Mesothelial cell of epicardium (in vitro differentiated cells): ENCODE data around the gene COX5A. TPM values are rescaled to one million over a fixed set of nuclear protein-coding genes. Genes with fewer than 3 reads are reported as not detected.

ENCODE experiments used
- DNase-seq, 2 experiments: peaks; one replicate each; pipeline ENCODE4 v3.0.0; 2021; ENCODE audit warnings: low spot score in 2 of 2; ENCODE audit not compliant: unreplicated experiment in 2 of 2
- H3K27ac Mint-ChIP-seq: 2 replicates; pipeline ENCODE4 v1.8.0; 2021; ENCODE audit warnings: mixed read lengths
- H3K27me3 Mint-ChIP-seq: 2 replicates; pipeline ENCODE4 v1.8.0; 2021; ENCODE audit warnings: low read depth, mixed read lengths
- H3K36me3 Mint-ChIP-seq: 2 replicates; pipeline ENCODE4 v1.8.0; 2021; ENCODE audit warnings: mixed read lengths
- H3K4me1 Mint-ChIP-seq: 2 replicates; pipeline ENCODE4 v1.8.0; 2021; ENCODE audit warnings: mixed read lengths
- H3K4me3 Mint-ChIP-seq: 2 replicates; pipeline ENCODE4 v1.8.0; 2021; ENCODE audit warnings: mild to moderate bottlenecking, moderate library complexity, mixed read lengths
- H3K9me3 Mint-ChIP-seq: 2 replicates; pipeline ENCODE4 v1.8.0; 2021; ENCODE audit warnings: mixed read lengths
- CTCF ChIP-seq: fragments of 200-600 bp; sonication (generic); IDR thresholded peaks from one replicate; pipeline ENCODE4 v1.5.0; 2021; ENCODE audit warnings: antibody characterized with exemption; ENCODE audit not compliant: unreplicated experiment
- total RNA-seq: library from RNA; stranded (reverse); gene quantifications from 3 replicates; pipeline ENCODE4 v1.2.1, GENCODE V29; 2021

COX5A gene
- total RNA-seq = 126 to 133 TPM (median 128 TPM) in 3 replicates

DNA sequence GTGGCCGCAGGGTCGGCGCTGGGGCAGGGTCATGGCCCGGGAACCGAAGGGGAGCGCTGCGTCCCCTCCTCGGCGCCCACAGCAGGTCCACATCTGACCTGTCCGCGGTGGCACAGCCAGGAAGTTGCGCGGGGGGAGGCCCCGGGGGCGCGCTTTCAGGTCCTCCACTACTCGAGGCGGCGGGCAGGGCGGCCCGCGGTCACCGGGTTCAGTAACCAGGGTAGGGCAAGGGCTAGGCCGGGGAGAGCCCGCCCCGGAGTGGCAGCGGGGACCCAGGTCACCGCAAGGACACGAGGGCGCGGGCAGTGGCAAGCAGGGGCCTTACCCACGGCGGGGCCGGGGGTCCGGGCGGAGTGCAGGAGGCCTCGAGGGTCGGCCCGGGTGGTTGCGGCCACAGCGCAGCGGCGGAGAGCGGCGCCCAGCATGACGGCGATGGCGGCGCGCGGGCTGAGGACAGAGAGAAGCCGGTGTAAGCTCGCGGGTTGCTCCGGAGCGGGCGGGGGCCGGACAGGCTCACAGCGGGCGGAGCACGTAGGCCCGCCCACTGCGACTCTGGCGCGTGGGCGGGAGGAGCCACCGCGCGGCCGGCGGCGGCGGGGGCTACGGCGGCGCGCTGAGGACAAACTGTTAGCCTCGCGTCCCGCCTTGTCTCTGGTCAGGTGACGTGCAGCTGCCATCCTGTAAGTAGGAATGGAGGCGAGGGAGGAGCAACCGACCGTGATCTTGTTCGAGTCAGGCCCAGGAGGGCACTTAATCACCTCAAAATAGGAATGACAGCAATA lies at the start of gene COX5A:
TSS of gene COX5A (minus strand) at position 484 of the 782 bp plus-strand sequence. CDS start at position 425, 59 bp downstream.
- DNase-seq = peak; percentile 86 to 87
- peaks cover under 1% of the 10 kb centered on the region for H3K27me3 Mint-ChIP-seq
- TF ChIP-seq CTCF = no peak
- H3K4me3 Mint-ChIP-seq = peak within 1 kb of the TSS; percentile 83
- H3K36me3 Mint-ChIP-seq = peaks cover 2% of the 10 kb centered on the region
- no peaks in the 10 kb centered on the region for H3K9me3 Mint-ChIP-seq
- peaks cover 13% of the 10 kb centered on the region for H3K4me1 Mint-ChIP-seq
- peak within 1 kb of the TSS; percentile 92 for H3K27ac Mint-ChIP-seq

- H3K4me3 Mint-ChIP-seq = no peak overlapping the region
- no peak for TF ChIP-seq CTCF
- DNase-seq = no peak
- H3K36me3 Mint-ChIP-seq = no peaks in the 10 kb centered on the region
- H3K4me1 Mint-ChIP-seq = no peaks in the 10 kb centered on the region
- H3K27ac Mint-ChIP-seq = no peak overlapping the region
- no peaks in the 10 kb centered on the region for H3K9me3 Mint-ChIP-seq
- H3K27me3 Mint-ChIP-seq = peaks cover 64% of the 10 kb centered on the region
Observed at GRCh38 chr15:74983725-74984231, 45.9 kb upstream of the COX5A start.

GRCh38 chr15:74982183-74982582 lies 44.3 kb upstream of the COX5A start:
- H3K4me3 Mint-ChIP-seq = no peak overlapping the region
- H3K27ac Mint-ChIP-seq = no peak overlapping the region
- H3K4me1 Mint-ChIP-seq = no peaks in the 10 kb centered on the region
- no peaks in the 10 kb centered on the region for H3K9me3 Mint-ChIP-seq
- H3K36me3 Mint-ChIP-seq = no peaks in the 10 kb centered on the region
- DNase-seq = no peak
- TF ChIP-seq CTCF = no peak
- peaks cover 64% of the 10 kb centered on the region for H3K27me3 Mint-ChIP-seq

GRCh38 chr15:74978503-74978902 lies 40.6 kb upstream of the COX5A start:
- H3K9me3 Mint-ChIP-seq = no peaks in the 10 kb centered on the region
- no peak overlapping the region for H3K4me3 Mint-ChIP-seq

DNA sequence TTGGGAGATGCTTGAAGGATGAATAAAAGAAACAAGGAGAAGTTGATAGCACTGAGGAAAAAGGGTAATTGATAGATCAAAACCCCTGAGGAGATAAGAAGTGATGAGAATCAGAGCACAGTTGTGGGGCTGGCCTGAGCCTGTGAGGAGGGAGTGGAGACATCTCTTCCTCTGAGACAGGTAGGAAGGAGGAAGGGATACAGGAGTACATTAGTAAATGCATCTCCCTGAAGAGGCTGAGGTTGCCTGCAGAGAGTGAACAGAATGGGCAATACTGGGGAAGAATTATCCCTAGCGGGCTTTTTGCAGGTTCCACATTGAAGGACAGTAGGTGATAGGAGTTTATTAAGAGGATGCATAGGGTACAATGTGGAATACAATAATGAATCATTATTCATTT lies 40.2 kb upstream of the COX5A start:
- Mint-ChIP-seq H3K4me1 (no peaks in the 10 kb centered on the region), H3K4me3 (no peak overlapping the region), H3K27ac (no peak overlapping the region), H3K9me3 (no peaks in the 10 kb centered on the region), H3K36me3 (no peaks in the 10 kb centered on the region), H3K27me3 (peaks cover 44% of the 10 kb centered on the region)
- DNase-seq = no peak
- TF ChIP-seq CTCF = no peak

More at GRCh38 chr15:74978503-74978902, 40.6 kb upstream of the COX5A start:
- Mint-ChIP-seq H3K36me3 (no peaks in the 10 kb centered on the region), H3K27ac (no peak overlapping the region), H3K4me1 (no peaks in the 10 kb centered on the region), H3K27me3 (peaks cover 46% of the 10 kb centered on the region)
- no peak for DNase-seq
- TF ChIP-seq CTCF = no peak
